ENCODE data around the gene RAB4B.
"Not testable (repeated sequence)": the region's sequence is repeated elsewhere in the genome, so short reads cannot be mapped to it uniquely, and the experiment has no call there.

RAB4B gene

GRCh38 chr19:40819479-40820234, 41.6 kb downstream of the RAB4B start:
- H3K36me3 ChIP-seq (ENCODE audit: control insufficient read depth in 2 of 2, insufficient read depth in 2 of 2, low read length in 2 of 2); H3K9me3 ChIP-seq (ENCODE audit: control insufficient read depth in 2 of 2, low read length in 2 of 2); H3K27me3 ChIP-seq (ENCODE audit: control insufficient read depth in 2 of 2, insufficient read depth in 2 of 2, low read length in 2 of 2); H3K4me3 ChIP-seq (ENCODE audit: low read length in 2 of 2): not testable (repeated sequence)
- peaks cover 13 to 14% of the 10 kb centered on the region in 2 donors for H3K4me1 ChIP-seq (ENCODE audit: control insufficient read depth in 2 of 2, insufficient read depth in 2 of 2, low read length in 2 of 2)
- peak overlapping the region in 1 of 2 donors; percentile 15 for H3K27ac ChIP-seq (ENCODE audit: low read depth in 2 of 2, low read length in 2 of 2)
- H3K9ac ChIP-seq (ENCODE audit: low read depth in 1 of 2, low read length in 2 of 2) = peak overlapping the region in 1 of 2 donors; percentile 14

GRCh38 chr19:40822161-40822560, 44.1 kb downstream of the RAB4B start:
- H3K27ac ChIP-seq (ENCODE audit: low read depth in 2 of 2, low read length in 2 of 2) = no peak overlapping the region
- no peak overlapping the region for H3K9ac ChIP-seq (ENCODE audit: low read depth in 1 of 2, low read length in 2 of 2)

GRCh38 chr19:40822704-40823553, 44.9 kb downstream of the RAB4B start:
- not testable (repeated sequence) for H3K9me3 ChIP-seq (ENCODE audit: control insufficient read depth in 2 of 2, low read length in 2 of 2); H3K36me3 ChIP-seq (ENCODE audit: control insufficient read depth in 2 of 2, insufficient read depth in 2 of 2, low read length in 2 of 2); H3K27ac ChIP-seq (ENCODE audit: low read depth in 2 of 2, low read length in 2 of 2); H3K27me3 ChIP-seq (ENCODE audit: control insufficient read depth in 2 of 2, insufficient read depth in 2 of 2, low read length in 2 of 2); H3K4me3 ChIP-seq (ENCODE audit: low read length in 2 of 2); H3K9ac ChIP-seq (ENCODE audit: low read depth in 1 of 2, low read length in 2 of 2)
- H3K4me1 ChIP-seq (ENCODE audit: control insufficient read depth in 2 of 2, insufficient read depth in 2 of 2, low read length in 2 of 2) = peaks cover 13 to 14% of the 10 kb centered on the region in 2 donors

More at GRCh38 chr19:40822161-40822560, 44.1 kb downstream of the RAB4B start:
- Histone ChIP-seq H3K36me3 (ENCODE audit: control insufficient read depth in 2 of 2, insufficient read depth in 2 of 2, low read length in 2 of 2) (peaks cover 1 to 3% of the 10 kb centered on the region in 2 donors), H3K27me3 (ENCODE audit: control insufficient read depth in 2 of 2, insufficient read depth in 2 of 2, low read length in 2 of 2) (no peaks in the 10 kb centered on the region), H3K4me1 (ENCODE audit: control insufficient read depth in 2 of 2, insufficient read depth in 2 of 2, low read length in 2 of 2) (peaks cover 13 to 14% of the 10 kb centered on the region in 2 donors), H3K4me3 (ENCODE audit: low read length in 2 of 2) (no peak overlapping the region), H3K9me3 (ENCODE audit: control insufficient read depth in 2 of 2, low read length in 2 of 2) (no peaks in the 10 kb centered on the region)

- H3K27ac ChIP-seq (ENCODE audit: low read depth in 2 of 2, low read length in 2 of 2); H3K36me3 ChIP-seq (ENCODE audit: control insufficient read depth in 2 of 2, insufficient read depth in 2 of 2, low read length in 2 of 2); H3K4me3 ChIP-seq (ENCODE audit: low read length in 2 of 2); H3K27me3 ChIP-seq (ENCODE audit: control insufficient read depth in 2 of 2, insufficient read depth in 2 of 2, low read length in 2 of 2); H3K9ac ChIP-seq (ENCODE audit: low read depth in 1 of 2, low read length in 2 of 2); H3K9me3 ChIP-seq (ENCODE audit: control insufficient read depth in 2 of 2, low read length in 2 of 2); H3K4me1 ChIP-seq (ENCODE audit: control insufficient read depth in 2 of 2, insufficient read depth in 2 of 2, low read length in 2 of 2): not testable (repeated sequence)
These were observed 46.9 kb downstream of the RAB4B start for GRCh38 chr19:40824916-40825315.

GRCh38 chr19:40825460-40826095, 47.5 kb downstream of the RAB4B start:
- H3K4me1 ChIP-seq (ENCODE audit: control insufficient read depth in 2 of 2, insufficient read depth in 2 of 2, low read length in 2 of 2); H3K9ac ChIP-seq (ENCODE audit: low read depth in 1 of 2, low read length in 2 of 2); H3K27ac ChIP-seq (ENCODE audit: low read depth in 2 of 2, low read length in 2 of 2); H3K9me3 ChIP-seq (ENCODE audit: control insufficient read depth in 2 of 2, low read length in 2 of 2); H3K36me3 ChIP-seq (ENCODE audit: control insufficient read depth in 2 of 2, insufficient read depth in 2 of 2, low read length in 2 of 2); H3K27me3 ChIP-seq (ENCODE audit: control insufficient read depth in 2 of 2, insufficient read depth in 2 of 2, low read length in 2 of 2); H3K4me3 ChIP-seq (ENCODE audit: low read length in 2 of 2): not testable (repeated sequence)

GRCh38 chr19:40826312-40826698, 48.3 kb downstream of the RAB4B start:
- H3K27ac ChIP-seq (ENCODE audit: low read depth in 2 of 2, low read length in 2 of 2); H3K9me3 ChIP-seq (ENCODE audit: control insufficient read depth in 2 of 2, low read length in 2 of 2); H3K9ac ChIP-seq (ENCODE audit: low read depth in 1 of 2, low read length in 2 of 2); H3K4me1 ChIP-seq (ENCODE audit: control insufficient read depth in 2 of 2, insufficient read depth in 2 of 2, low read length in 2 of 2); H3K4me3 ChIP-seq (ENCODE audit: low read length in 2 of 2); H3K36me3 ChIP-seq (ENCODE audit: control insufficient read depth in 2 of 2, insufficient read depth in 2 of 2, low read length in 2 of 2); H3K27me3 ChIP-seq (ENCODE audit: control insufficient read depth in 2 of 2, insufficient read depth in 2 of 2, low read length in 2 of 2): not testable (repeated sequence)

GRCh38 chr19:40826699-40827385, 48.8 kb downstream of the RAB4B start:
- not testable (repeated sequence) for H3K9ac ChIP-seq (ENCODE audit: low read depth in 1 of 2, low read length in 2 of 2); H3K27me3 ChIP-seq (ENCODE audit: control insufficient read depth in 2 of 2, insufficient read depth in 2 of 2, low read length in 2 of 2); H3K36me3 ChIP-seq (ENCODE audit: control insufficient read depth in 2 of 2, insufficient read depth in 2 of 2, low read length in 2 of 2); H3K4me1 ChIP-seq (ENCODE audit: control insufficient read depth in 2 of 2, insufficient read depth in 2 of 2, low read length in 2 of 2); H3K4me3 ChIP-seq (ENCODE audit: low read length in 2 of 2); H3K9me3 ChIP-seq (ENCODE audit: control insufficient read depth in 2 of 2, low read length in 2 of 2); H3K27ac ChIP-seq (ENCODE audit: low read depth in 2 of 2, low read length in 2 of 2)

GRCh38 chr19:40827386-40828247, 49.6 kb downstream of the RAB4B start:
- Histone ChIP-seq H3K9me3 (ENCODE audit: control insufficient read depth in 2 of 2, low read length in 2 of 2) (no peaks in the 10 kb centered on the region), H3K9ac (ENCODE audit: low read depth in 1 of 2, low read length in 2 of 2) (no peak overlapping the region), H3K36me3 (ENCODE audit: control insufficient read depth in 2 of 2, insufficient read depth in 2 of 2, low read length in 2 of 2) (peaks cover 2 to 4% of the 10 kb centered on the region in 2 donors), H3K27ac (ENCODE audit: low read depth in 2 of 2, low read length in 2 of 2) (no peak overlapping the region), H3K4me3 (ENCODE audit: low read length in 2 of 2) (no peak overlapping the region), H3K27me3 (ENCODE audit: control insufficient read depth in 2 of 2, insufficient read depth in 2 of 2, low read length in 2 of 2) (no peaks in the 10 kb centered on the region), H3K4me1 (ENCODE audit: control insufficient read depth in 2 of 2, insufficient read depth in 2 of 2, low read length in 2 of 2) (peaks cover 10 to 16% of the 10 kb centered on the region in 2 donors)

GRCh38 chr19:40829205-40829604, 51.2 kb downstream of the RAB4B start:
- H3K36me3 ChIP-seq (ENCODE audit: control insufficient read depth in 2 of 2, insufficient read depth in 2 of 2, low read length in 2 of 2) = peaks cover 2 to 4% of the 10 kb centered on the region in 2 donors
- H3K27me3 ChIP-seq (ENCODE audit: control insufficient read depth in 2 of 2, insufficient read depth in 2 of 2, low read length in 2 of 2) = no peaks in the 10 kb centered on the region
- H3K9ac ChIP-seq (ENCODE audit: low read depth in 1 of 2, low read length in 2 of 2) = no peak overlapping the region
- H3K9me3 ChIP-seq (ENCODE audit: control insufficient read depth in 2 of 2, low read length in 2 of 2) = no peaks in the 10 kb centered on the region
- H3K4me1 ChIP-seq (ENCODE audit: control insufficient read depth in 2 of 2, insufficient read depth in 2 of 2, low read length in 2 of 2) = peaks cover 10 to 18% of the 10 kb centered on the region in 2 donors
- no peak overlapping the region for H3K4me3 ChIP-seq (ENCODE audit: low read length in 2 of 2)
- no peak overlapping the region for H3K27ac ChIP-seq (ENCODE audit: low read depth in 2 of 2, low read length in 2 of 2)
